ENCODE measurements around the gene SEZ6L. TPM values are rescaled to one million over a fixed set of nuclear protein-coding genes. Genes with fewer than 3 reads are reported as not detected.
"Not testable (repeated sequence)": the region's sequence is repeated elsewhere in the genome, so short reads cannot be mapped to it uniquely, and the experiment has no call there.

Gene SEZ6L
- total and polyA plus RNA-seq, 8 donors, result 0.08 to 0.82 (median 0.58) TPM

GRCh38 chr22:26406118-26406517, 236.9 kb downstream of the SEZ6L start:
- no peaks in the 10 kb centered on the region for H3K36me3 ChIP-seq
- H3K27me3 ChIP-seq, result peaks cover 0 to 26% of the 10 kb centered on the region in 2 donors
- intact Hi-C loops (cut with DNase I), result no loop called here
- H3K9me3 ChIP-seq, result no peaks in the 10 kb centered on the region
- no peak overlapping the region for H3K27ac ChIP-seq
- TF ChIP-seq CTCF (IDR thresholded peaks at IDR 0.05), result no peak
- no peak overlapping the region for H3K4me3 ChIP-seq
- DNase-seq, result no peak
- ATAC-seq, result no peak
- peaks cover 0 to 10% of the 10 kb centered on the region in 2 donors for H3K4me1 ChIP-seq

DNA sequence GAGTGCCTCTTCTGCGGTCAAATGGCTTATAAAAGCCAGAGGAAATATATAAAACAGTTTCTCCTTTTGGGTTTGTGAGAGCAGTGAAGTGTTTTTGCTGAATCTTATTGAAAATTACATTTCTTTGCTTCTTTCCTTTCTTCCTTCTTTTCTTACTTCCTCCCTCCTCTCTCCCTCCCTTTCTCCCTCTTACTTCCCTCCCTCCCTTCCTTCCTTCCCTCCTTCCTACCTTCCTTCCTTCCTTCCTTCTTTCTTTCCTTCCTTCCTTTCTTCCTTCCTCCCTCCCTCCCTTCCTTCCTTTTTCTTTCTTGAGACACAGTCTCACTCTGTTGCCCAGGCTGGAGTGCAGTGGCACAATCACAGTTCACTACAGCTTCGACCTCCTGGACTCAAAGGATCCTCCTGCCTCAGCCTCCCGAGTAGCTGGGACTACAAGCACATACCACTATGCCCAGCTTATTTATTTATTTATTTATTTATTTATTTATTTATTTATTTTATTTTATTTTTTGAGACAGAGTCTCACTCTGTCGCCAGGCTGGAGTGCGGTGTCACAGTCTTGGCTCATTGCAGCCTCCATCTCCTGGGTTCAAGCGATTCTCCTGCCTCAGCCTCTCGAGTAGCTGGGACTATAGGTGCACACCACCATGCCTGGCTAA, 239.4 kb downstream of the SEZ6L start:
- H3K4me3 ChIP-seq; intact Hi-C loops (cut with DNase I); H3K36me3 ChIP-seq; ATAC-seq; DNase-seq; H3K9me3 ChIP-seq; H3K27ac ChIP-seq: not testable (repeated sequence)
- Histone ChIP-seq H3K27me3 (peaks cover 0 to 31% of the 10 kb centered on the region in 2 donors), H3K4me1 (peaks cover 0 to 10% of the 10 kb centered on the region in 2 donors)

DNA sequence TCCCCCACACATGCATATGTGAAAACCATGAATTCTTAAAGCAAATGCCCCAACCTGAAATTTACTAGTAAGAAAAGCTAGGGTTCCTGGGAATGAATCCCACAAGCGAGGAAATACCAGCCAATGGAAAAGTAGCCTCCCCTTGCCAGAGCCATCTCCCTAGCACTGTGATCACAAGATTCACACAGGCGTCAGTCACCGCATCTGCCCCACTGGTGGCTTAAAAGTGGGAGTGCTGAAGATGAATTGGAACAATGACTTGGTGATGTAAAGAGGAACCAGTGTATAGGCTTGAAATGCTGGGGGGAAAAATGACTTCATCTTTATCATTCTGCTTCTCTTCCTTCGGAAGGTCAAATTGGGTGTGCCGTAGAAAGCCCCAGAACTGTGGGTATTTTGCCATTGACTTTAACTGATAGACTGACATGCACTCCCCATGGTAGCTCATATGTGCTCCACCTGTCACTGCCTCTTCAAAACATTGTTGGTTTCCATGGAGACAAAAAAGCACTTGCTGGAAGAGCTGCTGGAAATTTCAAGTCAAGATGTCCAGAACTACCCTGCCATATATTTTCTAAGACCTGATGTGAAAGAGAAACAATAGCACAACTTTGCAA, 240.6 kb downstream of the SEZ6L start:
- intact Hi-C loops (cut with DNase I), result no loop called here
- Histone ChIP-seq H3K4me3 (no peak overlapping the region), H3K9me3 (no peaks in the 10 kb centered on the region), H3K27me3 (peaks cover 0 to 32% of the 10 kb centered on the region in 2 donors), H3K36me3 (no peaks in the 10 kb centered on the region), H3K27ac (no peak overlapping the region), H3K4me1 (peaks cover 0 to 6% of the 10 kb centered on the region in 2 donors)
- DNase-seq (no peak), ATAC-seq (no peak)
- TF ChIP-seq CTCF (IDR thresholded peaks at IDR 0.05), result no peak

DNA sequence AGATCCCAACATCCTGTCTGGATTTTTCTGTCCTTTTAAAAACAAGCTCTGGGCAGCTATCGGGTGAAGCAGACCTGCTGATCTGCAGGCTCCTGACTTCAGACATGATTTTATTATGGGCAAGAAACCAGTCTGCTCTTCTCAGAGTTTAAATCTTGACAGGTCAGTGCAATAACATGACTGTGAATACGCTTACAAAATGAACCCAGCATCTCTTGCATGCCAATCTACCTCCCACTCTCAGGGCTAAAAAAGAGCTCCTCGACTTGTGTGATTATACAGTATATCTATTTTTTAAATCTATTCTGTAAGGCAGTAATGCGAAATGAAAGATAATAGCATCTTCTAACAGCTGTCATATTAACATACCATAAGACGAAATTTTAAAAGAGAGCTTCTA, 241.1 kb downstream of the SEZ6L start:
- no peak for TF ChIP-seq CTCF (IDR thresholded peaks at IDR 0.05)
- no peak overlapping the region for H3K27ac ChIP-seq
- no peak for ATAC-seq
- no peaks in the 10 kb centered on the region for H3K36me3 ChIP-seq
- H3K4me3 ChIP-seq, result no peak overlapping the region
- H3K4me1 ChIP-seq, result peaks cover 0 to under 1% of the 10 kb centered on the region in 2 donors
- no peaks in the 10 kb centered on the region for H3K9me3 ChIP-seq
- intact Hi-C loops (cut with DNase I), result no loop called here
- peaks cover 0 to 32% of the 10 kb centered on the region in 2 donors for H3K27me3 ChIP-seq
- DNase-seq, result no peak

- H3K27me3 ChIP-seq, result peaks cover 0 to 46% of the 10 kb centered on the region in 2 donors
- TF ChIP-seq CTCF (IDR thresholded peaks at IDR 0.05), result no peak
- H3K9me3 ChIP-seq, result no peaks in the 10 kb centered on the region
- intact Hi-C loops (cut with DNase I), result no loop called here
- no peaks in the 10 kb centered on the region for H3K36me3 ChIP-seq
- H3K4me1 ChIP-seq, result no peaks in the 10 kb centered on the region
- H3K27ac ChIP-seq, result no peak overlapping the region
- ATAC-seq (no peak), DNase-seq (no peak)
- no peak overlapping the region for H3K4me3 ChIP-seq
These were observed 245.1 kb downstream of the SEZ6L start for GRCh38 chr22:26414347-26414746.
